SK-N-SH (cell line): ENCODE results near the gene PET100. TPM values are rescaled to one million over a fixed set of nuclear protein-coding genes. Genes with fewer than 3 reads are reported as not detected.

ENCODE experiments used
- CTCF ChIA-PET: fragments of 300-600, 350-600 bp; formaldehyde crosslinking; extraction: SDS; loops from one replicate; lab custom pipeline; 2021; lab: Yijun Ruan, JAX
- POLR2A ChIA-PET: fragments of 350-600 bp; sonication (Branson Sonifier 250); formaldehyde crosslinking; extraction: SDS; loops from one replicate; lab custom pipeline; 2020; ENCODE audit warnings: antibody characterized with exemption, inconsistent platforms; lab: Yijun Ruan, JAX
- DNase-seq: peaks from one replicate; pipeline ENCODE4 v3.0.0; 2012
- H2AFZ ChIP-seq: fragments of 200-600 bp; sonication (generic); 2 replicates; pipeline ENCODE4 v1.8.1; 2016; ENCODE audit warnings: antibody characterized with exemption, mild to moderate bottlenecking, low read depth
- H3F3A ChIP-seq: fragments of 200-600 bp; sonication (generic); replicated peaks from 2 replicates; pipeline ENCODE3; 2016; ENCODE audit warnings: antibody characterized with exemption, mild to moderate bottlenecking; ENCODE audit not compliant: insufficient read depth
- H3K27ac ChIP-seq, 2 experiments: fragments of 200-500 bp in 1 of 2; fragments of 200-600 bp in 1 of 2; sonication (Bioruptor generic) in 1 of 2; sonication (generic), shearing (Covaris generic) in 1 of 2; 2 replicates each; pipeline versions ENCODE4 v1.5.1 to v1.6.1; 2014 to 2016; ENCODE audit warnings: low read depth in 2 of 2, inconsistent platforms in 1 of 2, low read length in 1 of 2, mild to moderate bottlenecking in 1 of 2, mixed read lengths in 1 of 2
- H3K27me3 ChIP-seq: fragments of 200-600 bp; sonication (generic), shearing (Covaris generic); 2 replicates; pipeline ENCODE4 v1.6.1; 2016; ENCODE audit warnings: mixed run types; ENCODE audit not compliant: insufficient read depth
- H3K36me3 ChIP-seq, 2 experiments: fragments of 200-500 bp in 1 of 2; fragments of 200-600 bp in 1 of 2; sonication (Bioruptor generic) in 1 of 2; sonication (generic) in 1 of 2; replicated peaks in 1 of 2; 2 replicates each; pipeline versions ENCODE3 to v1.5.1; 2014 to 2016; ENCODE audit warnings: low read length in 1 of 2, mild to moderate bottlenecking in 1 of 2; ENCODE audit not compliant: insufficient read depth in 2 of 2, control insufficient read depth in 1 of 2
- H3K4me1 ChIP-seq, 2 experiments: fragments of 200-500 bp in 1 of 2; fragments of 200-600 bp in 1 of 2; sonication (Bioruptor generic) in 1 of 2; sonication (generic), shearing (Covaris generic) in 1 of 2; 2 replicates each; pipeline versions ENCODE4 v1.5.1 to v1.6.1; 2014 to 2016; ENCODE audit warnings: low read depth in 1 of 2, low read length in 1 of 2, mixed run types in 1 of 2; ENCODE audit not compliant: insufficient read depth in 2 of 2, control insufficient read depth in 1 of 2
- H3K4me2 ChIP-seq: fragments of 200-600 bp; sonication (generic), shearing (Covaris generic); 2 replicates; pipeline ENCODE4 v1.6.1; 2017; ENCODE audit warnings: mixed run types
- H3K4me3 ChIP-seq, 2 experiments: fragments of 200-500 bp in 1 of 2; fragments of 200-600 bp in 1 of 2; sonication (Bioruptor generic) in 1 of 2; sonication (generic), shearing (Covaris generic) in 1 of 2; 2 replicates each; pipeline versions ENCODE4 v1.5.1 to v1.8.1; 2014 to 2016; ENCODE audit warnings: low read depth in 2 of 2, inconsistent platforms in 1 of 2, low read length in 1 of 2, mild to moderate bottlenecking in 1 of 2, mixed read lengths in 1 of 2, moderate library complexity in 1 of 2
- H3K79me2 ChIP-seq: fragments of 200-600 bp; sonication (generic); 2 replicates; pipeline ENCODE4 v1.8.1; 2017; ENCODE audit warnings: mild to moderate bottlenecking; ENCODE audit not compliant: insufficient read depth
- H3K9ac ChIP-seq: fragments of 200-600 bp; sonication (generic); 2 replicates; pipeline ENCODE4 v1.6.1; 2017; ENCODE audit warnings: mixed run types
- H3K9me2 ChIP-seq: fragments of 200-600 bp; sonication (generic); 2 replicates; pipeline ENCODE4 v1.6.1; 2017; ENCODE audit warnings: mixed run types
- H3K9me3 ChIP-seq: fragments of 200-600 bp; sonication (generic); 2 replicates; pipeline ENCODE4 v1.6.1; 2017; ENCODE audit warnings: mixed run types, mild to moderate bottlenecking, moderate library complexity
- H4K20me1 ChIP-seq: fragments of 200-600 bp; sonication (generic); 2 replicates; pipeline ENCODE4 v1.6.1; 2017; ENCODE audit warnings: mild to moderate bottlenecking, mixed run types; ENCODE audit not compliant: insufficient read depth
- EP300 ChIP-seq, 2 experiments: IDR thresholded peaks; 2 replicates each; pipeline versions ENCODE4 v1.4.0 to v1.6.1; 2012; ENCODE audit warnings: borderline replicate concordance in 1 of 2, low read depth in 1 of 2, low read length in 1 of 2
- IRF3 ChIP-seq: fragments of 150-350 bp; IDR thresholded peaks from 2 replicates; pipeline ENCODE4 v1.6.1; 2016; ENCODE audit warnings: mild to moderate bottlenecking, low read depth, low read length
- JUND ChIP-seq: IDR thresholded peaks from 2 replicates; pipeline ENCODE4 v1.4.0; 2012
- MEF2A ChIP-seq: IDR thresholded peaks from 2 replicates; pipeline ENCODE4 v1.4.0; 2012; ENCODE audit warnings: low read depth, borderline replicate concordance
- NRF1 ChIP-seq: IDR thresholded peaks from 2 replicates; pipeline ENCODE4 v1.6.1; 2012; ENCODE audit warnings: low read depth, mild to moderate bottlenecking, low read length
- POLR2AphosphoS5 ChIP-seq: IDR thresholded peaks from 2 replicates; pipeline ENCODE4 v1.6.1; 2012; ENCODE audit warnings: low read depth, low read length
- TEAD4 ChIP-seq: IDR thresholded peaks from 2 replicates; pipeline ENCODE4 v1.4.0; 2012; ENCODE audit warnings: mild to moderate bottlenecking, borderline replicate concordance; ENCODE audit not compliant: insufficient read depth
- USF2 ChIP-seq: fragments of 150-350 bp; IDR thresholded peaks from 2 replicates; pipeline ENCODE4 v1.6.1; 2017; ENCODE audit warnings: antibody characterized with exemption, low read length, low read depth, borderline replicate concordance
- YY1 ChIP-seq: IDR thresholded peaks from 2 replicates; pipeline ENCODE4 v1.4.0; 2012; ENCODE audit warnings: low read depth, mild to moderate bottlenecking
- WGBS: methylation state at CpG from one replicate; pipeline ENCODE4 v1.1.6; 2017; ENCODE audit warnings: low lambda C conversion rate; 5-methylcytosine and 5-hydroxymethylcytosine counted together
- polyA plus RNA-seq, 3 experiments: library from polyadenylated mRNA; depleted of rRNA; stranded (reverse); fragments of >200 nt; gene quantifications; 2 replicates each; pipeline ENCODE4 v1.2.3, GENCODE V29; 2012
- TF ChIP-seq, protein P1 (sequence below): IDR thresholded peaks from 2 replicates; pipeline ENCODE4 v1.4.0; 2012; ENCODE audit warnings: low read depth, borderline replicate concordance
- TF ChIP-seq, protein P2 (sequence below): IDR thresholded peaks from 2 replicates; pipeline ENCODE4 v1.6.1; 2012; ENCODE audit warnings: mild to moderate bottlenecking, low read depth, low read length, moderate library complexity

The PET100 gene
- polyA plus RNA-seq, 1 of the 3 experiments (the other 2 are of a cell fraction): 48.1 TPM

- H3K4me1 ChIP-seq: peaks cover 0 to 3% of the 10 kb centered on the region in 2 experiments; a peak in 1 of 4 replicates
- no peak for DNase-seq
- H3F3A ChIP-seq: no peaks in the 10 kb centered on the region
- H3K27ac ChIP-seq: no peak overlapping the region
- whole genome bisulfite sequencing: 34% methylated on average over 8 of the region's 8 CpGs
- no peaks in the 10 kb centered on the region for H3K79me2 ChIP-seq
- H4K20me1 ChIP-seq: no peaks in the 10 kb centered on the region
- H3K27me3 ChIP-seq: peaks cover 14% of the 10 kb centered on the region
- POLR2A ChIA-PET: no interaction called here
- no peak overlapping the region for H3K4me2 ChIP-seq
- H3K4me3 ChIP-seq: no peak overlapping the region
- H3K9ac ChIP-seq: no peak overlapping the region
- no peaks in the 10 kb centered on the region for H3K9me2 ChIP-seq
- H2AFZ ChIP-seq: no peak overlapping the region
- CTCF ChIA-PET: interaction anchor here (2.9 to 3.6 kb wide), 3 partner anchors 25 to 144 kb away, joined by 13 to 17 read pairs (median 13); partner anchors contain the start of gene TRAPPC5
- no peaks in the 10 kb centered on the region for H3K36me3 ChIP-seq
- no peak for TF ChIP-seq TEAD4
- no peak for TF ChIP-seq EP300 (IDR thresholded peaks at IDR 0.05; ENCODE audit: borderline replicate concordance in 1 of 2, low read depth in 1 of 2, low read length in 1 of 2)
- no peak for TF ChIP-seq YY1
- TF ChIP-seq USF2: no peak
- TF ChIP-seq JUND: no peak
- no peak for TF ChIP-seq IRF3
- no peak for TF ChIP-seq POLR2AphosphoS5
- TF ChIP-seq, protein P1, sequence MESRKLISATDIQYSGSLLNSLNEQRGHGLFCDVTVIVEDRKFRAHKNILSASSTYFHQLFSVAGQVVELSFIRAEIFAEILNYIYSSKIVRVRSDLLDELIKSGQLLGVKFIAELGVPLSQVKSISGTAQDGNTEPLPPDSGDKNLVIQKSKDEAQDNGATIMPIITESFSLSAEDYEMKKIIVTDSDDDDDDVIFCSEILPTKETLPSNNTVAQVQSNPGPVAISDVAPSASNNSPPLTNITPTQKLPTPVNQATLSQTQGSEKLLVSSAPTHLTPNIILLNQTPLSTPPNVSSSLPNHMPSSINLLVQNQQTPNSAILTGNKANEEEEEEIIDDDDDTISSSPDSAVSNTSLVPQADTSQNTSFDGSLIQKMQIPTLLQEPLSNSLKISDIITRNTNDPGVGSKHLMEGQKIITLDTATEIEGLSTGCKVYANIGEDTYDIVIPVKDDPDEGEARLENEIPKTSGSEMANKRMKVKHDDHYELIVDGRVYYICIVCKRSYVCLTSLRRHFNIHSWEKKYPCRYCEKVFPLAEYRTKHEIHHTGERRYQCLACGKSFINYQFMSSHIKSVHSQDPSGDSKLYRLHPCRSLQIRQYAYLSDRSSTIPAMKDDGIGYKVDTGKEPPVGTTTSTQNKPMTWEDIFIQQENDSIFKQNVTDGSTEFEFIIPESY: no peak
- TF ChIP-seq, protein P2, sequence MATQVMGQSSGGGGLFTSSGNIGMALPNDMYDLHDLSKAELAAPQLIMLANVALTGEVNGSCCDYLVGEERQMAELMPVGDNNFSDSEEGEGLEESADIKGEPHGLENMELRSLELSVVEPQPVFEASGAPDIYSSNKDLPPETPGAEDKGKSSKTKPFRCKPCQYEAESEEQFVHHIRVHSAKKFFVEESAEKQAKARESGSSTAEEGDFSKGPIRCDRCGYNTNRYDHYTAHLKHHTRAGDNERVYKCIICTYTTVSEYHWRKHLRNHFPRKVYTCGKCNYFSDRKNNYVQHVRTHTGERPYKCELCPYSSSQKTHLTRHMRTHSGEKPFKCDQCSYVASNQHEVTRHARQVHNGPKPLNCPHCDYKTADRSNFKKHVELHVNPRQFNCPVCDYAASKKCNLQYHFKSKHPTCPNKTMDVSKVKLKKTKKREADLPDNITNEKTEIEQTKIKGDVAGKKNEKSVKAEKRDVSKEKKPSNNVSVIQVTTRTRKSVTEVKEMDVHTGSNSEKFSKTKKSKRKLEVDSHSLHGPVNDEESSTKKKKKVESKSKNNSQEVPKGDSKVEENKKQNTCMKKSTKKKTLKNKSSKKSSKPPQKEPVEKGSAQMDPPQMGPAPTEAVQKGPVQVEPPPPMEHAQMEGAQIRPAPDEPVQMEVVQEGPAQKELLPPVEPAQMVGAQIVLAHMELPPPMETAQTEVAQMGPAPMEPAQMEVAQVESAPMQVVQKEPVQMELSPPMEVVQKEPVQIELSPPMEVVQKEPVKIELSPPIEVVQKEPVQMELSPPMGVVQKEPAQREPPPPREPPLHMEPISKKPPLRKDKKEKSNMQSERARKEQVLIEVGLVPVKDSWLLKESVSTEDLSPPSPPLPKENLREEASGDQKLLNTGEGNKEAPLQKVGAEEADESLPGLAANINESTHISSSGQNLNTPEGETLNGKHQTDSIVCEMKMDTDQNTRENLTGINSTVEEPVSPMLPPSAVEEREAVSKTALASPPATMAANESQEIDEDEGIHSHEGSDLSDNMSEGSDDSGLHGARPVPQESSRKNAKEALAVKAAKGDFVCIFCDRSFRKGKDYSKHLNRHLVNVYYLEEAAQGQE: no peak
- no peak for TF ChIP-seq NRF1
- no peak for TF ChIP-seq MEF2A
- H3K9me3 ChIP-seq: no peaks in the 10 kb centered on the region
Measured at GRCh38 chr19:7655581-7655980, 26.0 kb downstream of the PET100 start.
